GM13976 (cell line): Measurements from ENCODE around the gene MYO1D.

Experiments
- DNase-seq: peaks from one replicate; pipeline ENCODE4 v3.0.0; 2012; ENCODE audit warnings: low spot score
- CTCF ChIP-seq: IDR thresholded peaks from 2 replicates; pipeline ENCODE4 v1.5.1; 2012; ENCODE audit warnings: borderline replicate concordance, mild to moderate bottlenecking; ENCODE audit not compliant: insufficient read depth; ENCODE audit errors: extremely low read depth, missing control alignments, control extremely low read depth
- in situ Hi-C: fragments of 300-500 bp; cut with MboI; formaldehyde crosslinking; loops from one replicate; pipeline ENCODE4 v1.12.0; 2022; ENCODE audit warnings: low sequenced_read_pairs, mixed read lengths, inconsistent platforms; ENCODE audit not compliant: unreplicated experiment

MYO1D gene

DNA sequence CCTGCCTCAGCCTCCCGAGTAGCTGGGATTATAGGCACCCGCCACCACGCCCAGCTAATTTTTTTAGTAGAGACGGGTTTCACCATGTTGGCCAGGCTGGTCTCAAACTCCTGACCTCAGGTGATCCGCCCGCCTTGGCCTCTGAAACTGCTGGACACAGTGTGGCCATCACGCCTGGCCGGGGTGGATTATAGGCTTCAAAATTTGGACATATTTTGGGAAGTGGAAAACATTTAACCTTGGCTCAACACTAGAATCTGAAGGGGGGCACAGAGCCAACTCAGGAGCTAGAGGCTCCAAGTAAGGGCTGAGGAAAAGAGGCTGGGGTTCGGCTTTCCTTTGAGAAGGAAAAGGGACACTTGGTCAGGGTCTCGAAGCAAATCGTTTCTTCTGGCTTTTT is 392.3 kb downstream of the MYO1D start:
- in situ Hi-C loops = loop anchor here (10.0 kb wide), 1 partner anchor 280 kb away; no protein-coding TSS in a partner anchor
- TF ChIP-seq CTCF = no peak
- DNase-seq = no peak

DNA sequence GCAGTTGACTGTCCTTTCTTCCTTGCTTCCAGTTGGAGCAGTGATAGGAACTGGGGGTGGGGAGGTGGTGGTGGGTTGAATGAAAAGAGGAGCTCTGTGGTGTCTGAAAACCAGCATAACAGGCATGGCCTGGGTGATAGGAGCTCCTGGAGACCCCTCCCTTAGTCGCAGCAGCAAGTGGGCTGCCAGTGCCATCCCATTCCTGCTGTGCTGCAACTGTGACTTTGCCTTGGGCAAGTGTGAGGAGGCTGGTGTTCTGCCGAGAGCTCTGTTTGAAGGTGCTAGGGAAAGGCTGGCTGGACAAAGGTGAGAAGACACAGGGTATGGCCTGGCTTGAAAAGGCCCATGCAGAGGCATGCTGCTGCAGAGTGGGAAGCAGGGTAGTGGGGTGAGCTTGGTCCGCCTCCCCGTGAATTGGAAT is 392.9 kb downstream of the MYO1D start:
- in situ Hi-C loops = loop anchor here (10.0 kb wide), 1 partner anchor 281 kb away; no protein-coding TSS in a partner anchor
- TF ChIP-seq CTCF = no peak
- no peak for DNase-seq

DNA sequence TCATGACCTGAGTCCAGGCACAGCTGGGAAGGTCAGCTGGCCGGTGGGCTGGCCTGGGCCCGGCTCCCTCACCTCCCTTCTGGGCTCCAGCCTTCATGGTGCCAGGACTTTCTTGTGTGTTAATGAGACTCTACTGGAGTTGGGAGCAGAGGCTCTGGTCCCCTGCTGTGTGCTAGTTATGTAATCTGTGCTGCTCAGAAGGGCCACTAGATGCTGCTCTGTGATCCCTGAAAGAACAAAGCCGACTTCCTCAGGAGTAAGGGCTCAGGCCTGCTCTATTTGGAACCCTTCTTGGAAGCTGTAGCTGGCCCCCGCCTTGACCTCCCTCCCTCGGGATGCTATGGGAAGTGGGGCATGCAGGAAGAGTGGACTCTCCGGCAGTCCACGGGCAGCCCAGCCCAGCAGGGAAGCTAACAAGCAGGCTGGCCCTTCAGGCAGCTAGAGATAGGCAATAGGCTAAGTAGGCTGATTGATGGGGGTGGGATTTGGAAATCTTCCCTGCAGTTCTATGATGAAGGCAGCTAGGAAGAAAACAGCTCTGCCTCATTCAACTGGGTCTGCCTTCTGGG is 393.4 kb downstream of the MYO1D start:
- peak; percentile 81 for TF ChIP-seq CTCF
- in situ Hi-C loops = loop anchor here (10.0 kb wide), 1 partner anchor 281 kb away; no protein-coding TSS in a partner anchor
- peak; percentile 83 for DNase-seq

- no peak for DNase-seq
- in situ Hi-C loops = loop anchor here (10.0 kb wide), 1 partner anchor 282 kb away; no protein-coding TSS in a partner anchor
- no peak for TF ChIP-seq CTCF
Measured at GRCh38 chr17:32482568-32483320, 394.2 kb downstream of the MYO1D start.

DNA sequence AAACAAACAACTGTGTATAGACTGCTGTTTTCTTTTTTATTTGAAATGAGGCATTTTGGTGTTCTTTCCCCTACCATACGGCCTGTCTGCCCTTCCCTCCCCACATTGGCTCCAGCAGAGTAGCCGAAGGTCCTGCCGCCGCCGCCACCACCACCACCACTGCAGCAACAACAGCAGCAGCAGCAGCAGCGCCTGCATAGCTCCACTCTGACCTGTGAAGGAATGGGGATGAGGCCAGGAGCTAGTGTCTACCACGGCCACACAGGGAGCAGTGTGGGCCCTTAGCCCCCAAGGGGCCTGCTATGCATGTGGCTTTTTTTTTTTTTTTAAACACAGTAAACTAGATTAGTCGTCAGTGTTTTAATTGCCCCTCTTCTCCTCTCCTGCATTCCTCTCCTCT is 395.7 kb downstream of the MYO1D start:
- TF ChIP-seq CTCF = no peak
- in situ Hi-C loops = loop anchor here (10.0 kb wide), 1 partner anchor 284 kb away; no protein-coding TSS in a partner anchor
- DNase-seq = no peak

DNA sequence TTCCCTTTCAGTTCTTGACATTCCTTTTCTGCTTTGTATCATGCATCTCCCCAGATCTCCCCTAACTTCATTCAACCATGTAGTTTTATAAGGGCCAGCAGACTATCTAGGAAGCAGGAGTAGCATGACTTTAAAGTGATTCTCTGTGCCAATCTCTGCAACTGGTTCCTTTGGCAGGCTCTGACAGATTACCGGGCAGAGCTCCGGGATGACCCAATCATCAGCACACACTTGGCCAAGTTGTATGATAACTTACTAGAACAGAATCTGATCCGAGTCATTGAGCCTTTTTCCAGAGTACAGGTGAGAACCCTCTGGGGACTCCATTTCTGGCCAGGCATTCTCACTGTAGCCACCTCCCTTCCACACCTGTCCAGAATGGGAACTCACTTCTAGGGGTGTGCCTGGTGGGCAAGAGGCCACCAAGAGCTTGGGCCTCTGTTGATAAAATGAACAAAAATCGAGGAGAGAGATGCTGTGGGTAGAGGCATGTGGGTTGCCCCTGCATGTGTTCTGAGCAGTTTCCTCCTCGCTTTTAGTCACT is 397.8 kb downstream of the MYO1D start:
- in situ Hi-C loops = no loop called here
- no peak for TF ChIP-seq CTCF
- DNase-seq = no peak
